Measurements from ENCODE around the gene CACNA1E. TPM values are rescaled to one million over a fixed set of nuclear protein-coding genes. Genes with fewer than 3 reads are reported as not detected.
"Not testable (repeated sequence)": the region's sequence is repeated elsewhere in the genome, so short reads cannot be mapped to it uniquely, and the experiment has no call there.

The CACNA1E gene
- total RNA-seq, 1 donor from 2014 or later = not detected

DNA sequence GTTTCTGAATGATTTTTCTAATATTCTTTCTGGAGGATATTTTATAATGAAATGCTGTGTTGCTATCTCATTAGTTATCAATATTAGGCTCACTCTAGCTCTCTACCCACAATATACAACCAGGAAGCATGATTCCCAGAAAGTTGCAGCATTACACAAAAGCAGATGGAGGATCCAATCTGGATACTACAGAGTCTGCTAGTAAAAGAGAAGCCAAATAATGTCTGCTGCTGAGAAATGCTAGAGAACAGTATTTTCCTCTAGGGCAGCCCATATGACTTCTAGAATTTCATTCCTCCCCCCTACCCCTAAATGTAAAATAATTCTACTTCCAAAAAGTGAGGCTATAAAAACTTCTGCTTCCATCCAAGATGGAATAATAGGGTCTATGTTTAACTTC, 338.4 kb downstream of the CACNA1E start:
- Mint-ChIP-seq H3K4me3 (ENCODE audit: unreplicated experiment) (no peak overlapping the region), H3K4me1 (ENCODE audit: unreplicated experiment) (no peaks in the 10 kb centered on the region), H3K36me3 (ENCODE audit: unreplicated experiment) (no peaks in the 10 kb centered on the region), H3K9me3 (ENCODE audit: unreplicated experiment) (peaks cover 3% of the 10 kb centered on the region), H3K27me3 (ENCODE audit: unreplicated experiment) (no peaks in the 10 kb centered on the region), H3K27ac (ENCODE audit: unreplicated experiment) (no peak overlapping the region)
- DNase-seq (ENCODE audit: extremely low spot score, unreplicated experiment) = no peak
- TF ChIP-seq, protein P1, sequence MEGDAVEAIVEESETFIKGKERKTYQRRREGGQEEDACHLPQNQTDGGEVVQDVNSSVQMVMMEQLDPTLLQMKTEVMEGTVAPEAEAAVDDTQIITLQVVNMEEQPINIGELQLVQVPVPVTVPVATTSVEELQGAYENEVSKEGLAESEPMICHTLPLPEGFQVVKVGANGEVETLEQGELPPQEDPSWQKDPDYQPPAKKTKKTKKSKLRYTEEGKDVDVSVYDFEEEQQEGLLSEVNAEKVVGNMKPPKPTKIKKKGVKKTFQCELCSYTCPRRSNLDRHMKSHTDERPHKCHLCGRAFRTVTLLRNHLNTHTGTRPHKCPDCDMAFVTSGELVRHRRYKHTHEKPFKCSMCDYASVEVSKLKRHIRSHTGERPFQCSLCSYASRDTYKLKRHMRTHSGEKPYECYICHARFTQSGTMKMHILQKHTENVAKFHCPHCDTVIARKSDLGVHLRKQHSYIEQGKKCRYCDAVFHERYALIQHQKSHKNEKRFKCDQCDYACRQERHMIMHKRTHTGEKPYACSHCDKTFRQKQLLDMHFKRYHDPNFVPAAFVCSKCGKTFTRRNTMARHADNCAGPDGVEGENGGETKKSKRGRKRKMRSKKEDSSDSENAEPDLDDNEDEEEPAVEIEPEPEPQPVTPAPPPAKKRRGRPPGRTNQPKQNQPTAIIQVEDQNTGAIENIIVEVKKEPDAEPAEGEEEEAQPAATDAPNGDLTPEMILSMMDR (IDR thresholded peaks at IDR 0.05) = no peak

DNA sequence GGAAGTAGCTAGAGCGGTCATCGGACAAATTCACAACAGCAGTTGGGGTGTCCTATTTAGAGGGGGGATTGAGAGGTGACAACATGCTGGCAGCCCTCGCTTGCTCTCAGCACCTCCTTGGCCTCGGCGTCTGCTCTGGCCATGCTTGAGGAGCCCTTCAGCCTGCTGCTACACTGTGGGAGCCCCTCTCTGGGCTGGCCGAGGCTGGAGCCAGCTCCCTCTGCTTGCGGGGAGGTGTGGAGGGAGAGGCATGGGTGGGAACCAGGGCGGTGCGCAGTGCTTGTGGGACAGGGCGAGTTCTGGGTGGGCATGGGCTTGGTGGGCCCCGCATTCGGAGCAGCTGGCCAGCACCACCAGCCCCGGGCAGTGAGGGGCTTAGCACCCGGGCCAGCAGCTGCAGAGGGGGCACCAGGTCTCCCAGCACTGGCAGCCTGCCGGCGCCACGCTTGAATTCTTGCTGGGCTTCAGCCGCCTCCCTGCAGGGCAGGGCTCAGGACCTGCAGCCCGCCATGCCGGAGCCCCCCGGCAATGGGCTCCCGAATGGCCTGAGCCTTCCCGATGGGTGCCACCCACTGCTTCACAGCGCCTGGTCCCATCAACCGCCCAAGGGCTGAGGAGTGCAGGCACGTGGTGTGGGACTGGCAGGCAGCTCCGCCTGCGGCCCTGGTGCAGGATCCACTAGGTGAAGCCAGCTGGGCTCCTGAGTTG, 349.0 kb downstream of the CACNA1E start:
- not testable (repeated sequence) for DNase-seq (ENCODE audit: extremely low spot score, unreplicated experiment); H3K27ac Mint-ChIP-seq (ENCODE audit: unreplicated experiment); H3K4me3 Mint-ChIP-seq (ENCODE audit: unreplicated experiment); H3K4me1 Mint-ChIP-seq (ENCODE audit: unreplicated experiment); H3K36me3 Mint-ChIP-seq (ENCODE audit: unreplicated experiment); H3K27me3 Mint-ChIP-seq (ENCODE audit: unreplicated experiment)
- peaks cover 55% of the 10 kb centered on the region for H3K9me3 Mint-ChIP-seq (ENCODE audit: unreplicated experiment)

DNA sequence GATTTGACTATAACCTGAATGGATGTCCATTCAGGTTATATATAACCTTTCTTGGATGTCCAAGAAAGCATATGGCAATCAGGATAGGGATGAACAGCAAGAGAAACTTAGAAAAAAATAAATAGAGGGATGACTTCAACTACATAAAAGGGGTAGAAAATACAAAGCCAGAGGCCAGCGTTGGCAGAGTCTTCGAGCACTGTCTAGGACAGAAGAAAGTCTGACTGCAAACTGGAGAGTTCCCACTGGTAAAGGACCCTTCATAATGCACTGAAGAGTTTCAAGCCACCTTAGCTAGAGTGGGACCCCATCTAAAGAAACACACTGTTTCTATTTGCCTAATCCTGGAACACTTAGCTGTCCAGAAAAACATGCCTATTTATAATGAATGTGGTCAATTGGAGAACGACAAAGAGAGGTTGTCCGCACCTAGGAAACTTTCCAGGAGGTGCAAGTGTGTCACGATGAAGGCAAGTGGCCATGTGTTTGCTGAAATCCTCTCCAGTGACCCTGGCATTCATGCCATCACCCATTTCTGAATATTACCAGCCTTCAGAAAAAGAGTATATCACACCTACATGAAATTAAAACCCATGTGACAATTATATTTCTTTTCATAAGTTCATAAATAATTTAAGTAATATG, 362.8 kb downstream of the CACNA1E start:
- H3K27ac Mint-ChIP-seq (ENCODE audit: unreplicated experiment) = no peak overlapping the region

DNA sequence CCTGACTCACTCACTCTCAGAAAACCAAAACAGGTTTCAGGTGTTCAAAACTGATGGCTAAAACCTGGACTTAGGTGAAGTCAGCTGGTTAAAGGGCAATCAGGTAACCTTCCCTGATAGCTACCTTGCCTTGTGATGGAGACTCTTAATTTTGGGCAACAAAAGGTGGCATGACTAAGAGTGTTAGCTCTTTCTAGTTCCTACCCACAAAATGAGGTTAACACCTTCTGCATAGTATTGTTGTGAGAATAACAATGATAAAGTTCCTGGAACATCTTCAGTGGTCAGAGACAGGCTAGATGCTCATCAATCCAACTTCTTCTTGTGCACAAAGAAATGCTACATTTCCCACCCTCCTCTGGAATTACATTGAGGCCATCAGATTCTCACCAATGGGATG, 363.4 kb downstream of the CACNA1E start:
- no peak overlapping the region for H3K4me3 Mint-ChIP-seq (ENCODE audit: unreplicated experiment)
- H3K36me3 Mint-ChIP-seq (ENCODE audit: unreplicated experiment) = no peaks in the 10 kb centered on the region
- H3K27ac Mint-ChIP-seq (ENCODE audit: unreplicated experiment) = no peak overlapping the region
- H3K4me1 Mint-ChIP-seq (ENCODE audit: unreplicated experiment) = no peaks in the 10 kb centered on the region
- peaks cover 12% of the 10 kb centered on the region for H3K9me3 Mint-ChIP-seq (ENCODE audit: unreplicated experiment)
- TF ChIP-seq, protein P1 (IDR thresholded peaks at IDR 0.05) = no peak
- H3K27me3 Mint-ChIP-seq (ENCODE audit: unreplicated experiment) = no peaks in the 10 kb centered on the region
- DNase-seq (ENCODE audit: extremely low spot score, unreplicated experiment) = no peak

More for the DNA sequence above, 362.8 kb downstream of the CACNA1E start:
- DNase-seq (ENCODE audit: extremely low spot score, unreplicated experiment) = no peak
- H3K4me1 Mint-ChIP-seq (ENCODE audit: unreplicated experiment) = no peaks in the 10 kb centered on the region
- H3K4me3 Mint-ChIP-seq (ENCODE audit: unreplicated experiment) = no peak overlapping the region
- H3K9me3 Mint-ChIP-seq (ENCODE audit: unreplicated experiment) = peaks cover 10% of the 10 kb centered on the region
- TF ChIP-seq, protein P1 (IDR thresholded peaks at IDR 0.05) = no peak
- no peaks in the 10 kb centered on the region for H3K27me3 Mint-ChIP-seq (ENCODE audit: unreplicated experiment)
- no peaks in the 10 kb centered on the region for H3K36me3 Mint-ChIP-seq (ENCODE audit: unreplicated experiment)

DNA sequence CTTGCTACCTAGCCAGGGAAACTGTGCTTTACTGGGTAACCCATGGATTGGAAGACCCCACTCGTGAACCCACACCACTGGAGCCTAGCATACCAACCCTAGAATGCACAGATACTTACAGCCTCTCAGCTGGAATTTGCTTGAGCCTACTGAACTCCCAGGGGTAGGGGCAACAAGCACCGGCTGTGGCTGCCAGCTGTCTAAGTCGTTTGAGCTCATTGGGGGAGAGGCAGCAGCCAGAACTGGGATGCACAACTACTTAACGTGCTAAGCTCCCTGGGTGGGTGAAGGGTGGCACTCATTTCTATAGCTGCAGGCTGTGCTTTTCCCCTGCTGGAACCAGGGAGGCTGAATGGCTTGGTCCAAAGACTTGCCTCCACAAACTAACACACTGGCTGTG, 365.8 kb downstream of the CACNA1E start:
- no peaks in the 10 kb centered on the region for H3K4me1 Mint-ChIP-seq (ENCODE audit: unreplicated experiment)
- DNase-seq (ENCODE audit: extremely low spot score, unreplicated experiment) = no peak
- no peaks in the 10 kb centered on the region for H3K27me3 Mint-ChIP-seq (ENCODE audit: unreplicated experiment)
- no peak overlapping the region for H3K27ac Mint-ChIP-seq (ENCODE audit: unreplicated experiment)
- TF ChIP-seq, protein P1 (IDR thresholded peaks at IDR 0.05) = no peak
- no peak overlapping the region for H3K4me3 Mint-ChIP-seq (ENCODE audit: unreplicated experiment)
- no peaks in the 10 kb centered on the region for H3K36me3 Mint-ChIP-seq (ENCODE audit: unreplicated experiment)
- peaks cover 25% of the 10 kb centered on the region for H3K9me3 Mint-ChIP-seq (ENCODE audit: unreplicated experiment)

DNA sequence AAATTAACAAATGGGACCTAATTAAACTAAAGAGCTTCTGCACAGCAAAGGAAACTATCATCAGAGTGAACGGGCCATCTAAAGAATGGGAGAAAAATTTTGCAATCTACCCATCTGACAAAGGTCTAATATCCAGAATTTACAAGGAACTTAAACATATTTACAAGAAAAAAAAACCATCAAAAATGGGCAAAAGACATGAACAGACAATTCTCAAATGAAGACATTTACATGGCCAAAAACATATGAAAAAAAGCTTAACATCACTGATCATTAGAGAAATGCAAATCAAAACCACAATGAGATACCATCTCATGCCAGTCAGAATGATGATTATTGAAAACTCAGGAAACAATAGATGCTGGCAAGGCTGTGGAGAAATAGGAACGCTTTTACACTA, 370.9 kb downstream of the CACNA1E start:
- H3K27me3 Mint-ChIP-seq (ENCODE audit: unreplicated experiment); H3K4me1 Mint-ChIP-seq (ENCODE audit: unreplicated experiment); H3K36me3 Mint-ChIP-seq (ENCODE audit: unreplicated experiment); DNase-seq (ENCODE audit: extremely low spot score, unreplicated experiment); H3K27ac Mint-ChIP-seq (ENCODE audit: unreplicated experiment); H3K4me3 Mint-ChIP-seq (ENCODE audit: unreplicated experiment): not testable (repeated sequence)
- H3K9me3 Mint-ChIP-seq (ENCODE audit: unreplicated experiment) = peaks cover 28% of the 10 kb centered on the region
